Mucosa of rectum (tissue), 2 donors: ENCODE data around the gene SPINK1.
"Not testable (repeated sequence)": the region's sequence is repeated elsewhere in the genome, so short reads cannot be mapped to it uniquely, and the experiment has no call there.

Source experiments
- H3K27ac ChIP-seq, 2 donors: one replicate each; pipeline ENCODE4 v1.7.0; 2013; ENCODE audit warnings: inconsistent platforms in 2 of 2, low read depth in 2 of 2, low read length in 2 of 2
- H3K27me3 ChIP-seq, 2 donors: one replicate each; pipeline ENCODE4 v1.7.0; 2013; ENCODE audit warnings: low read length in 2 of 2; ENCODE audit not compliant: control insufficient read depth in 2 of 2, insufficient read depth in 2 of 2
- H3K36me3 ChIP-seq, 2 donors: one replicate each; pipeline ENCODE4 v1.7.0; 2013; ENCODE audit warnings: low read length in 2 of 2; ENCODE audit not compliant: control insufficient read depth in 2 of 2, insufficient read depth in 2 of 2
- H3K4me1 ChIP-seq, 2 donors: one replicate each; pipeline ENCODE4 v1.7.0; 2013; ENCODE audit warnings: low read length in 2 of 2, mild to moderate bottlenecking in 1 of 2; ENCODE audit not compliant: control insufficient read depth in 2 of 2, insufficient read depth in 2 of 2
- H3K4me3 ChIP-seq, 2 donors: one replicate each; pipeline ENCODE4 v1.7.0; 2013; ENCODE audit warnings: low read length in 2 of 2
- H3K9ac ChIP-seq, 2 donors: one replicate each; pipeline ENCODE4 v1.7.0; 2013; ENCODE audit warnings: low read length in 2 of 2, low read depth in 1 of 2, mild to moderate bottlenecking in 1 of 2
- H3K9me3 ChIP-seq, 2 donors: one replicate each; pipeline ENCODE4 v1.7.0; 2013; ENCODE audit warnings: low read length in 2 of 2; ENCODE audit not compliant: control insufficient read depth in 2 of 2
- donor health status: healthy.
- donor health status: Normal muscosa, but diverticular disease.

Gene SPINK1

DNA sequence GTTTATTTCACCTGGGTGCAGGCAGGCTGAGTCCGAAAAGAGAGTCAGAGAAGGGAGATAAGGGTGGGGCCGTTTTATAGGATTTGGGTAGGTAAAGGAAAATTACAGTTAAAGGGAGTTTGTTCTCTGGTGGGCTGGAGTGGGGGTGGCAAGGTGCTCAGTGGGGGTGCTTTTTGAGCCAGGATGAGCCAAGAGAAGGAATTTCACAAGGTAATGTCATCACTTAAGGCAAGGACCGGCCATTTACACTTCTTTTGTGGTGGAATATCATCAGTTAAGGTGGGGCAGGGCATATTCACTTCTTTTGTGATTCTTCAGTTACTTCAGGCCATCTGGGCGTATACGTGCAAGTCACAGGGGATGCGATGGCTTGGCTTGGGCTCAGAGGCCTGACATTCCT is 38.4 kb upstream of the SPINK1 start:
- H3K4me1 ChIP-seq, H3K27ac ChIP-seq, H3K9ac ChIP-seq, H3K9me3 ChIP-seq, H3K27me3 ChIP-seq, H3K36me3 ChIP-seq, H3K4me3 ChIP-seq: not testable (repeated sequence)

DNA sequence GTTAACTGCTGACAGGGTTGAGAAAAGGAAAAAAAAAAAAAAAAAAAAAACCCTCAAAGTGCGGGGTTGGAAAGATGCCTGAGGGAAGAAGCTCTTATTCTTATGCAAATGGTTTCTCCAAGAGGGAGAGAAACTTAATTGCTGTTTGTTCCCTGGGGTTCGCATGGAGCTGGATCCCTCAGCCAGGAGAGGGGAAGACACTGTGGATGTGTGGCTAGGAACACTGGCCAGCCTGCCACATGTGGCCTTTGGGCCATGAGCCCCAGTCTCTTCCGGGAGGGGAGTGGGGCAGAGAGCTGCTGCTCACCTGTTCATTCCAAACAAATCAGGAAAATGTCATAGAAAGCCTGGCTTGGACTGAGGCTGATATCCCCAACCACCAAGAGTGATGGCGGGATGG is 37.6 kb upstream of the SPINK1 start:
- peaks cover 0 to 3% of the 10 kb centered on the region in 2 donors for H3K4me1 ChIP-seq

GRCh38 chr5:147863454-147864158 is 32.1 kb upstream of the SPINK1 start:
- Histone ChIP-seq H3K9me3 (no peaks in the 10 kb centered on the region), H3K36me3 (no peaks in the 10 kb centered on the region), H3K4me3 (no peak overlapping the region), H3K4me1 (peaks cover 0 to 9% of the 10 kb centered on the region in 2 donors), H3K27ac (no peak overlapping the region), H3K9ac (no peak overlapping the region), H3K27me3 (no peaks in the 10 kb centered on the region)

More for the DNA sequence above, 37.6 kb upstream of the SPINK1 start:
- Histone ChIP-seq H3K36me3 (no peaks in the 10 kb centered on the region), H3K9ac (no peak overlapping the region), H3K27me3 (no peaks in the 10 kb centered on the region), H3K4me3 (no peak overlapping the region), H3K9me3 (no peaks in the 10 kb centered on the region), H3K27ac (no peak overlapping the region)

GRCh38 chr5:147860641-147861025 is 29.2 kb upstream of the SPINK1 start:
- H3K4me1 ChIP-seq, result peaks cover 0 to 9% of the 10 kb centered on the region in 2 donors
- no peaks in the 10 kb centered on the region for H3K27me3 ChIP-seq
- no peaks in the 10 kb centered on the region for H3K9me3 ChIP-seq
- H3K9ac ChIP-seq, result no peak overlapping the region
- H3K36me3 ChIP-seq, result no peaks in the 10 kb centered on the region
- no peak overlapping the region for H3K4me3 ChIP-seq
- H3K27ac ChIP-seq, result no peak overlapping the region

DNA sequence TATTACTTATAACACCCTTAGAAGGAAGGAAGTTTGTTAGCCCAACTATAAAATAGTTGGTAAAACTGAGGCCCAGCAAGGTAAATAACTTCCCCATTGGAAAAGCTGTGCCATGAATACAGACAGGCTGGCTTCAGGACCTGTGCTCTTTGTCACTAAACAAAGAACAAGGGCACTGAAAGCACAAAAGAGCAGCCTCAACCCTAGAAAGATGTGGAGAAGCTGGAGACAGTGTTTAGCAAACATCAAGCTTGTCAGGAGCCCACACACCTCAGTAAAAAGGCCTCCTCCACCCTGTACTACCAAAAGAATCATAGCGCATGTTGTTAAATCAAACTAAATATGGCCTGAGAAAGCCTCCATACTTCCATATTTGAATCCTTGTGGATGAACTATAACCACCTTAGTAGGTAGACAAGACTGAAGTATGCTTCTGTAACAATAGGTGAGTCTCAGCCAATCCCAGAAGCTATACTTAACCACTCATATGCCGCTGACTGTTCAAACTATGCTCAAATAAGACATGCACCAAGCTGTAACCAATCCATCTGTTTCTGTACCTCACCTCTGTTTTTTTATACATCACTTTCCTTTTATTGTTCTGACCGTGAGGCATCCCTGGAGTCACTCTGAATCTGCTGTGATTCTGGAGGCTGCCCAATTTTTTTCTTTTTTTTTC is 28.6 kb upstream of the SPINK1 start:
- H3K27ac ChIP-seq, result no peak overlapping the region
- no peaks in the 10 kb centered on the region for H3K27me3 ChIP-seq
- H3K9ac ChIP-seq, result no peak overlapping the region
- H3K36me3 ChIP-seq, result no peaks in the 10 kb centered on the region
- H3K9me3 ChIP-seq, result no peaks in the 10 kb centered on the region
- no peak overlapping the region for H3K4me3 ChIP-seq
- peaks cover 0 to 9% of the 10 kb centered on the region in 2 donors for H3K4me1 ChIP-seq

GRCh38 chr5:147858565-147858964 is 27.1 kb upstream of the SPINK1 start:
- H3K9me3 ChIP-seq, result no peaks in the 10 kb centered on the region
- H3K36me3 ChIP-seq, result no peaks in the 10 kb centered on the region
- no peak overlapping the region for H3K27ac ChIP-seq
- no peak overlapping the region for H3K4me3 ChIP-seq
- H3K4me1 ChIP-seq, result peaks cover 0 to 4% of the 10 kb centered on the region in 2 donors
- H3K27me3 ChIP-seq, result no peaks in the 10 kb centered on the region
- H3K9ac ChIP-seq, result no peak overlapping the region

DNA sequence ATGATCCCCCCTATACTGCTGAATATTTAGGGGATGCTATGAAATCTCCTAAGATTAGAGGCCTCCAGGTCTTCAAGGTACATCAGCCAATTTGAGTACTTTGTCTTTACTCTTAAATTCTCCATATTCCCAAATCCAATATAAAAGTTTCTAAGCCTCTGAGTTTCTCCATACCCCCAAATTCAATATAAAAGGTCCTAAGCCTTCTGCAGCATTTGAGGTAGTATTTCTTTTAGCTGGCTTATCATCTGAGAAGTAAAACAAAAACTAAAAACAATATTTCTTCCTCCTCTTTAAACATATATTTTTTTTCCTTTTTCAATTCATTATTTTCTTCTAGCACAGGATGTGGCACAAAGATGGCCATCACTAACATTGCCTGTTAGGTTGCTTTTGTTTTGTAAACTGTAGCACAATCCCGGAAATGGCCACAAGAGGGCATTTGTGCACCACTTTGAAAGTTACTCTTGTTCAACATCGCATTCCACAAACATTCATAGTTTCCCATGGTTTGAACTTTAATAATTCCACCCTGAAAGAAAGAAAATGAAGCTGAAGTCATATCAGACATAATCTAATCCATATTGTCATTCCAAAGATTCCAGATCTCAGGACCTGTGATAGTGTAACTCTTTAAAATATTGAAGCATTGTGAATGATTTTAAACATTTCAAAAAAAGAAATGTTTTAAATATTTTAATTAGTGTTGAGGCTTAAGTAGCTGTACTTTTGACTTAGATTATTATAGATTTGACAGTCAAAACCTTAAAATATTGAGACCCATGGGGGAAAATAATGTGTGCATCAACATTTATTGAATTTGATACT is 26.0 kb upstream of the SPINK1 start:
- Histone ChIP-seq H3K9me3 (no peaks in the 10 kb centered on the region), H3K27ac (no peak overlapping the region), H3K4me3 (no peak overlapping the region), H3K27me3 (no peaks in the 10 kb centered on the region), H3K4me1 (peaks cover 0 to 4% of the 10 kb centered on the region in 2 donors), H3K36me3 (no peaks in the 10 kb centered on the region), H3K9ac (no peak overlapping the region)

DNA sequence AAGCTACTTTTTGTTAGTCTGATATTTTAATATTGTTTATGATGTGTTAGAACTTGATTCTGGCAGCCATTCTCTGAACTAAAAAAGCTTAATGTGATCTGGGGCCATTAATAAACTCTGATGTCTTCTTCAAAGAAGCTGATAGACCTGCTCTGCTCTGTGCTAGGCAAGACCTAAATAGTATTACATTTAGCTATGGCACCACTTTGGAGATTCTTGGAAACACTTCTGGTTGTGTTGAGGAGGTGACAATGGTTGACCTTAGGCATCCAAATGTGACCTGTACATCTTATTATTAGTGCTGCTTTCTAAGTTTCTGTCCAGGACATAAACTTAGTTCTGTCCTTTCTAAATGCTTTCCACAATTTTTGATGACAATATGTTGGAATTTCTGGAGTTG is 25.3 kb upstream of the SPINK1 start:
- Histone ChIP-seq H3K36me3 (no peaks in the 10 kb centered on the region), H3K27me3 (no peaks in the 10 kb centered on the region), H3K27ac (no peak overlapping the region), H3K9ac (no peak overlapping the region), H3K9me3 (no peaks in the 10 kb centered on the region), H3K4me1 (peaks cover 0 to 4% of the 10 kb centered on the region in 2 donors), H3K4me3 (no peak overlapping the region)

DNA sequence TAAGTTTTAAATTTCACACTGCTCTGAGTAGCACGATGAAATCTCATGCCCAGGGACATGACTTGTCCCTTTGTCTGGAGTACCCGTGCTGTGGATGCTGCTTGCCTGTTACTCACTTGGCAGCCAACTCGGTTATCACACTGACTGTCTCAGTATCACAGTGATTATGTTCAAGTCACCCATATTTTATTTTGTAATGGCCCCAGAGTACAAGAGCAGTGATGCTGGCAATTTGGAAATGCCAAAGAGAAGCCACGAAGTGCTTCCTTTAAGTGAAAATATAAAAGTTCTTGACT is 24.3 kb upstream of the SPINK1 start:
- H3K9ac ChIP-seq, result no peak overlapping the region
- H3K9me3 ChIP-seq, result no peaks in the 10 kb centered on the region
- H3K4me3 ChIP-seq, result no peak overlapping the region
- peaks cover 0 to 4% of the 10 kb centered on the region in 2 donors for H3K4me1 ChIP-seq
- no peak overlapping the region for H3K27ac ChIP-seq
- no peaks in the 10 kb centered on the region for H3K27me3 ChIP-seq
- no peaks in the 10 kb centered on the region for H3K36me3 ChIP-seq
